HCT116 (cell line): ENCODE results near the gene COL9A2. TPM values are rescaled to one million over a fixed set of nuclear protein-coding genes. Genes with fewer than 3 reads are reported as not detected.

Experiments used
- ATAC-seq: fragments of 200-7000 bp; cut with Tn5 transposase; 2 replicates; pipeline ENCODE4 v1.9.1; 2020; ENCODE audit warnings: mild to moderate bottlenecking, moderate library complexity
- BruUV-seq: library from RNA; stranded (reverse); fragments of 400-500 nt; replicated peaks from 2 replicates; lab custom pipeline; 2021; lab: Mats Ljungman, UMichigan
- CTCF ChIA-PET: fragments of 300-600 bp; sonication (Branson Sonifier 250); formaldehyde crosslinking; loops from one replicate; lab custom pipeline; 2021; ENCODE audit warnings: antibody characterized with exemption; lab: Charles Lee
- POLR2A ChIA-PET: fragments of 300-600, 350-600 bp; sonication (Branson Sonifier 250); formaldehyde crosslinking; loops from one replicate; lab custom pipeline; 2021; ENCODE audit warnings: antibody characterized with exemption; lab: Charles Lee
- RAD21 ChIA-PET, 2 experiments: fragments of 300-600 bp; sonication (Branson Sonifier 250); formaldehyde crosslinking; loops; one replicate each; lab custom pipeline; 2023; ENCODE audit warnings: low total read pairs in 2 of 2; ENCODE audit not compliant: uncharacterized antibody in 2 of 2, unreplicated experiment in 2 of 2, low non-redundant PET in 1 of 2; lab: Charles Lee
- DNase-seq: peaks from one replicate; pipeline ENCODE4 v3.0.0-alpha.2; 2010; ENCODE audit warnings: low read depth, low spot score
- H2AFZ ChIP-seq: fragments of 200-600 bp; shearing (Covaris generic), sonication (generic); 2 replicates; pipeline ENCODE4 v1.6.1; 2017; ENCODE audit warnings: low read depth, mixed run types, mixed read lengths, antibody characterized with exemption, low read length; ENCODE audit not compliant: poor library complexity, severe bottlenecking
- H3K27ac ChIP-seq: 2 replicates; pipeline ENCODE4 v1.5.1; 2012; ENCODE audit warnings: low read depth, low read length
- H3K27me3 ChIP-seq: fragments of 200-600 bp; sonication (generic); 2 replicates; pipeline ENCODE4 v1.6.1; 2016; ENCODE audit warnings: mixed run types, low read length, mixed read lengths; ENCODE audit not compliant: insufficient read depth
- H3K36me3 ChIP-seq, 2 experiments: fragments of 200-500 bp in 1 of 2; fragments of 200-600 bp in 1 of 2; sonication (Bioruptor generic) in 1 of 2; sonication (generic) in 1 of 2; 2 replicates each; pipeline versions ENCODE4 v1.5.1 to v1.6.1; 2014 to 2016; ENCODE audit warnings: low read length in 2 of 2, inconsistent platforms in 1 of 2, mixed read lengths in 1 of 2, mixed run types in 1 of 2; ENCODE audit not compliant: insufficient read depth in 2 of 2, control insufficient read depth in 1 of 2
- H3K4me1 ChIP-seq, 2 experiments: fragments of 200-600 bp in 1 of 2; sonication (generic) in 1 of 2; 2 replicates each; pipeline versions ENCODE4 v1.5.1 to v1.6.1; 2012 to 2017; ENCODE audit warnings: low read length in 2 of 2, inconsistent platforms in 1 of 2, mild to moderate bottlenecking in 1 of 2, mixed read lengths in 1 of 2, mixed run types in 1 of 2, moderate library complexity in 1 of 2; ENCODE audit not compliant: insufficient read depth in 2 of 2, control insufficient read depth in 1 of 2
- H3K4me2 ChIP-seq: fragments of 200-600 bp; sonication (generic); 2 replicates; pipeline ENCODE4 v1.6.1; 2017; ENCODE audit warnings: mixed run types, low read length, mixed read lengths
- H3K4me3 ChIP-seq, 2 experiments: fragments of 200-600 bp in 1 of 2; sonication (generic) in 1 of 2; replicated peaks in 1 of 2; 2 replicates each; pipeline ENCODE4 v1.5.1; 2011 to 2016; ENCODE audit warnings: low read length in 2 of 2, control low read depth in 1 of 2, low read depth in 1 of 2, mild to moderate bottlenecking in 1 of 2, mixed read lengths in 1 of 2, mixed run types in 1 of 2
- H3K79me2 ChIP-seq: fragments of 200-600 bp; sonication (generic); 2 replicates; pipeline ENCODE4 v1.6.1; 2017; ENCODE audit warnings: mild to moderate bottlenecking, mixed run types, low read length, moderate library complexity, mixed read lengths; ENCODE audit not compliant: insufficient read depth
- H3K9ac ChIP-seq: fragments of 200-600 bp; sonication (generic); 2 replicates; pipeline ENCODE4 v1.6.1; 2016; ENCODE audit warnings: low read length, mixed read lengths
- H3K9me2 ChIP-seq: fragments of 200-600 bp; sonication (generic), shearing (Covaris generic); 2 replicates; pipeline ENCODE4 v1.6.1; 2017; ENCODE audit warnings: mixed run types, mild to moderate bottlenecking, moderate library complexity; ENCODE audit not compliant: insufficient read depth
- H3K9me3 ChIP-seq, 2 experiments: fragments of 200-500 bp in 1 of 2; fragments of 200-600 bp in 1 of 2; sonication (Bioruptor generic) in 1 of 2; sonication (generic) in 1 of 2; 2 replicates each; pipeline ENCODE4 v1.6.1; 2014 to 2017; ENCODE audit warnings: low read length in 2 of 2, mixed read lengths in 2 of 2, inconsistent platforms in 1 of 2, low read depth in 1 of 2, mild to moderate bottlenecking in 1 of 2, mixed run types in 1 of 2, moderate library complexity in 1 of 2; ENCODE audit not compliant: control insufficient read depth in 1 of 2, insufficient read depth in 1 of 2
- H4K20me1 ChIP-seq: fragments of 200-600 bp; sonication (generic), shearing (Covaris generic); 2 replicates; pipeline ENCODE4 v1.6.1; 2017; ENCODE audit warnings: mixed run types, mild to moderate bottlenecking, moderate library complexity; ENCODE audit not compliant: insufficient read depth
- EGR1 ChIP-seq: IDR thresholded peaks from 2 replicates; pipeline ENCODE4 v1.6.1; 2012; ENCODE audit warnings: low read depth
- EZH2 ChIP-seq: fragments of 200-600 bp; sonication (generic); IDR thresholded peaks from 2 replicates; pipeline ENCODE4 v1.6.1; 2017; ENCODE audit warnings: antibody characterized with exemption, mixed run types
- EZH2phosphoT487 ChIP-seq: fragments of 200-600 bp; IDR thresholded peaks from 2 replicates; pipeline ENCODE4 v1.6.1; 2018; ENCODE audit warnings: antibody characterized with exemption, borderline replicate concordance
- POLR2A ChIP-seq: IDR thresholded peaks from 2 replicates; pipeline ENCODE4 v1.7.0; 2011; ENCODE audit warnings: borderline replicate concordance; ENCODE audit not compliant: insufficient read depth, insufficient read length; ENCODE audit errors: extremely low read depth
- POLR2AphosphoS5 ChIP-seq: IDR thresholded peaks from 2 replicates; pipeline ENCODE4 v1.6.1; 2011; ENCODE audit warnings: mild to moderate bottlenecking, low read depth, low read length, moderate library complexity
- RAD21 ChIP-seq: IDR thresholded peaks from 2 replicates; pipeline ENCODE4 v1.6.1; 2012; ENCODE audit warnings: low read depth, mild to moderate bottlenecking
- SIN3A ChIP-seq: IDR thresholded peaks from 2 replicates; pipeline ENCODE4 v1.6.1; 2012; ENCODE audit warnings: low read depth
- SP1 ChIP-seq: IDR thresholded peaks from 2 replicates; pipeline ENCODE4 v1.6.1; 2012; ENCODE audit warnings: low read depth
- TCF7L2 ChIP-seq: IDR thresholded peaks from 2 replicates; pipeline ENCODE4 v1.7.0; 2011; ENCODE audit warnings: borderline replicate concordance, inconsistent platforms; ENCODE audit not compliant: insufficient read depth, insufficient read length; ENCODE audit errors: extremely low read depth
- intact Hi-C: fragments of 100-400 bp; cut with micrococcal nuclease; formaldehyde crosslinking; loops from 2 replicates; pipeline ENCODE4 v1.10.0; 2022
- total RNA-seq: library from RNA; stranded (reverse); gene quantifications from one replicate; pipeline ENCODE4 v1.2.1, GENCODE V29; 2021; ENCODE audit not compliant: unreplicated experiment
- TF ChIP-seq, protein P1 (sequence below): IDR thresholded peaks from 2 replicates; pipeline ENCODE4 v1.6.1; 2012

Gene COL9A2
- total RNA-seq, 1 experiment from 2014 or later, result 2.4 TPM

DNA sequence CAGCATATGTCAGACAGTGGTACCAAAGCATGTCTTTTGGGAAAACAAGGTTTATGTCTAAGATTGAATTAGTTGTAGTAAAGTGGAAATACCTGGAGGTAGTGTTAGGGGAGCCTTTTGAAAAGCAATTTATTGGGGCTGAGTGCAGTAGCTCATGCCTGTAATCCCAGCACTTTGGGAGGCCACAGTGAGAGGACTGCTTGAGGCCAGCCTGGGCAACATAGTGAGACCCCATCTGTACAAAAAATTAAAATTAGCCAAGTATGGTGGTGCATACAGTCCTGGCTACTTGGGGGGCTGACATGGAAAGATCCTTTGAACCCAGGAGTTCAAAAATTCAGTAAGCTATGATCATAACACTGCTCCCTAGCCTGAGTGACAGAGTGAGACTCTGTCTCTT is 51.8 kb downstream of the COL9A2 start:
- ChIA-PET RAD21 (no interaction called here), CTCF (no interaction called here), POLR2A (no interaction called here)
- Histone ChIP-seq H3K27ac (no peak overlapping the region), H3K4me2 (no peak overlapping the region), H3K36me3 (peaks cover 36 to 37% of the 10 kb centered on the region in 2 experiments; a peak in 3 of 4 replicates), H3K9me3 (no peaks in the 10 kb centered on the region), H3K79me2 (peaks cover 63% of the 10 kb centered on the region), H3K9me2 (no peaks in the 10 kb centered on the region), H3K9ac (no peak overlapping the region), H3K4me1 (no peaks in the 10 kb centered on the region), H2AFZ (no peak overlapping the region), H4K20me1 (no peaks in the 10 kb centered on the region), H3K27me3 (no peaks in the 10 kb centered on the region), H3K4me3 (no peak overlapping the region)
- no TSS peak for BruUV-seq
- TF ChIP-seq EZH2, result no peak
- DNase-seq (no peak), ATAC-seq (no peak)
- intact Hi-C loops, result no loop called here

GRCh38 chr1:40264354-40264781 is 52.7 kb downstream of the COL9A2 start:
- Histone ChIP-seq H3K79me2 (peaks cover 72% of the 10 kb centered on the region), H3K9ac (no peak overlapping the region), H3K4me3 (no peak overlapping the region), H3K4me1 (no peaks in the 10 kb centered on the region), H3K36me3 (peaks cover 34 to 37% of the 10 kb centered on the region in 2 experiments; a peak in 3 of 4 replicates), H4K20me1 (no peaks in the 10 kb centered on the region), H3K9me2 (no peaks in the 10 kb centered on the region), H3K9me3 (no peaks in the 10 kb centered on the region), H3K27me3 (no peaks in the 10 kb centered on the region), H2AFZ (no peak overlapping the region), H3K27ac (no peak overlapping the region), H3K4me2 (no peak overlapping the region)
- intact Hi-C loops, result no loop called here
- DNase-seq, result no peak
- ChIA-PET RAD21 (no interaction called here), POLR2A (no interaction called here), CTCF (no interaction called here)
- BruUV-seq, result no TSS peak
- no peak for TF ChIP-seq TCF7L2
- TF ChIP-seq POLR2AphosphoS5, result no peak
- no peak for TF ChIP-seq RAD21
- no peak for TF ChIP-seq EGR1
- TF ChIP-seq EZH2phosphoT487, result no peak
- TF ChIP-seq EZH2, result no peak
- no peak for TF ChIP-seq POLR2A
- no peak for TF ChIP-seq SP1
- TF ChIP-seq, protein P1, sequence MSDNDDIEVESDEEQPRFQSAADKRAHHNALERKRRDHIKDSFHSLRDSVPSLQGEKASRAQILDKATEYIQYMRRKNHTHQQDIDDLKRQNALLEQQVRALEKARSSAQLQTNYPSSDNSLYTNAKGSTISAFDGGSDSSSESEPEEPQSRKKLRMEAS, result no peak
- no peak for TF ChIP-seq SIN3A
- ATAC-seq, result no peak
